HG02870 (cell line): ENCODE results near the gene ADAM10.

Experiments
- ATAC-seq: cut with Tn5 transposase; IDR thresholded peaks from one replicate; pipeline ENCODE4 v1.9.1; 2021; ENCODE audit warnings: mild to moderate bottlenecking, moderate library complexity; ENCODE audit not compliant: unreplicated experiment

ADAM10 gene

GRCh38 chr15:58726867-58727266, 22.6 kb downstream of the ADAM10 start:
- no peak for ATAC-seq

- ATAC-seq: peak; percentile 86
Measured at GRCh38 chr15:58724466-58724865, 25.0 kb downstream of the ADAM10 start.

GRCh38 chr15:58717357-58717756, 32.1 kb downstream of the ADAM10 start:
- no peak for ATAC-seq

GRCh38 chr15:58716027-58716426, 33.5 kb downstream of the ADAM10 start:
- no peak for ATAC-seq

GRCh38 chr15:58715266-58715917, 34.1 kb downstream of the ADAM10 start:
- no peak for ATAC-seq

GRCh38 chr15:58710701-58711100, 38.8 kb downstream of the ADAM10 start:
- no peak for ATAC-seq

- no peak for ATAC-seq
Measured at GRCh38 chr15:58707397-58707796, 42.1 kb downstream of the ADAM10 start.

- no peak for ATAC-seq
Measured at GRCh38 chr15:58705105-58705504, 44.4 kb downstream of the ADAM10 start.

- ATAC-seq: no peak
Measured at GRCh38 chr15:58704155-58704865, 45.2 kb downstream of the ADAM10 start.

- ATAC-seq: no peak
Measured at GRCh38 chr15:58703610-58704009, 45.9 kb downstream of the ADAM10 start.

- no peak for ATAC-seq
Measured at GRCh38 chr15:58702233-58702632, 47.3 kb downstream of the ADAM10 start.

- ATAC-seq: no peak
Measured at GRCh38 chr15:58701376-58701775, 48.1 kb downstream of the ADAM10 start.

GRCh38 chr15:58699769-58700168, 49.7 kb downstream of the ADAM10 start:
- no peak for ATAC-seq

- ATAC-seq: no peak
Measured at GRCh38 chr15:58698887-58699641, 50.4 kb downstream of the ADAM10 start.

- ATAC-seq: no peak
Measured at GRCh38 chr15:58697220-58697619, 52.3 kb downstream of the ADAM10 start.

- ATAC-seq: no peak
Measured at GRCh38 chr15:58696738-58697137, 52.8 kb downstream of the ADAM10 start.

- no peak for ATAC-seq
Measured at GRCh38 chr15:58694641-58695398, 54.7 kb downstream of the ADAM10 start.

GRCh38 chr15:58690703-58691102, 58.8 kb downstream of the ADAM10 start:
- no peak for ATAC-seq

GRCh38 chr15:58689646-58690045, 59.9 kb downstream of the ADAM10 start:
- no peak for ATAC-seq

- ATAC-seq: no peak
Measured at GRCh38 chr15:58686286-58686685, 63.2 kb downstream of the ADAM10 start.

- no peak for ATAC-seq
Measured at GRCh38 chr15:58684751-58685150, 64.8 kb downstream of the ADAM10 start.
